HepG2 (cell line): ENCODE measurements around the gene SRP14. TPM values are rescaled to one million over a fixed set of nuclear protein-coding genes. Genes with fewer than 3 reads are reported as not detected.

Experiments used
- ELF1 ChIP-seq: sonication (generic); formaldehyde crosslinking; IDR thresholded peaks from 2 replicates; pipeline ENCODE4 v1.4.0; 2020; ENCODE audit warnings: missing genetic modification reagents
- MIER2 ChIP-seq: IDR thresholded peaks from 2 replicates; pipeline ENCODE4 v1.6.1; 2016; ENCODE audit warnings: missing biosample characterization, missing genetic modification reagents
- PRDM10 ChIP-seq: sonication (generic); formaldehyde crosslinking; IDR thresholded peaks from 2 replicates; pipeline ENCODE4 v1.4.0; 2020; ENCODE audit warnings: low read depth, missing genetic modification reagents
- TFAP4 ChIP-seq: sonication (generic); IDR thresholded peaks from 2 replicates; pipeline ENCODE4 v1.6.1; 2016; ENCODE audit warnings: low read depth, borderline replicate concordance
- TFE3 ChIP-seq: IDR thresholded peaks from 2 replicates; pipeline ENCODE4 v1.6.1; 2016
- ZHX2 ChIP-seq, 2 experiments: sonication (generic) in 1 of 2; formaldehyde crosslinking in 1 of 2; IDR thresholded peaks; 2 replicates each; pipeline versions ENCODE4 v1.6.1 to v1.9.0; 2014 to 2022; ENCODE audit warnings: antibody characterized with exemption in 1 of 2, borderline replicate concordance in 1 of 2, inconsistent platforms in 1 of 2, low read depth in 1 of 2, missing genetic modification reagents in 1 of 2
- polyA plus RNA-seq, 8 experiments: library from polyadenylated mRNA; depleted of rRNA in 3 of 8; stranded (reverse) in 7 of 8; unstranded in 1 of 8; fragments of >200 nt; fragmentation: Illumina TruSeq in 4 of 8; extraction: Trizol in 4 of 8; gene quantifications; 2 replicates each; pipeline versions ENCODE4 v1.2.1 to v1.2.3, GENCODE V29; 2011 to 2016; ENCODE audit warnings: low read depth in 4 of 8, missing spikeins in 1 of 8, mixed read lengths in 1 of 8; ENCODE audit not compliant: insufficient read depth in 1 of 8
- total RNA-seq, 5 experiments: library from RNA; depleted of rRNA; stranded (reverse); fragments of >200 nt; fragmentation: Illumina TruSeq; extraction: Trizol; gene quantifications; 2 replicates each; pipeline ENCODE4 v1.2.3, GENCODE V29; 2016; ENCODE audit warnings: low read depth in 1 of 5

SRP14 gene
- total and polyA plus RNA-seq, 2 of the 13 experiments (the other 11 are each of a cell fraction or from before 2014, with no cell fraction given), result 208 to 356 TPM

GRCh38 chr15:40053831-40054604, 15.0 kb upstream of the SRP14 start (continued):
- no peak for TF ChIP-seq PRDM10 (CRISPR knock-in tag)
- TF ChIP-seq TFAP4, result no peak
- TF ChIP-seq ELF1 (CRISPR knock-in tag), result no peak
- TF ChIP-seq ZHX2 (IDR thresholded peaks at IDR 0.05; ENCODE audit: low read depth), result no peak
- TF ChIP-seq ZHX2 (CRISPR knock-in tag; IDR thresholded peaks at IDR 0.05; ENCODE audit: borderline replicate concordance), result no peak
- no peak for TF ChIP-seq MIER2 (CRISPR knock-in tag)
- no peak for TF ChIP-seq TFE3 (CRISPR knock-in tag)
